ENCODE measurements around the gene PPFIA2. TPM values are rescaled to one million over a fixed set of nuclear protein-coding genes. Genes with fewer than 3 reads are reported as not detected.

Gene PPFIA2
- total RNA-seq, 2 experiments from 2014 or later = not detected

DNA sequence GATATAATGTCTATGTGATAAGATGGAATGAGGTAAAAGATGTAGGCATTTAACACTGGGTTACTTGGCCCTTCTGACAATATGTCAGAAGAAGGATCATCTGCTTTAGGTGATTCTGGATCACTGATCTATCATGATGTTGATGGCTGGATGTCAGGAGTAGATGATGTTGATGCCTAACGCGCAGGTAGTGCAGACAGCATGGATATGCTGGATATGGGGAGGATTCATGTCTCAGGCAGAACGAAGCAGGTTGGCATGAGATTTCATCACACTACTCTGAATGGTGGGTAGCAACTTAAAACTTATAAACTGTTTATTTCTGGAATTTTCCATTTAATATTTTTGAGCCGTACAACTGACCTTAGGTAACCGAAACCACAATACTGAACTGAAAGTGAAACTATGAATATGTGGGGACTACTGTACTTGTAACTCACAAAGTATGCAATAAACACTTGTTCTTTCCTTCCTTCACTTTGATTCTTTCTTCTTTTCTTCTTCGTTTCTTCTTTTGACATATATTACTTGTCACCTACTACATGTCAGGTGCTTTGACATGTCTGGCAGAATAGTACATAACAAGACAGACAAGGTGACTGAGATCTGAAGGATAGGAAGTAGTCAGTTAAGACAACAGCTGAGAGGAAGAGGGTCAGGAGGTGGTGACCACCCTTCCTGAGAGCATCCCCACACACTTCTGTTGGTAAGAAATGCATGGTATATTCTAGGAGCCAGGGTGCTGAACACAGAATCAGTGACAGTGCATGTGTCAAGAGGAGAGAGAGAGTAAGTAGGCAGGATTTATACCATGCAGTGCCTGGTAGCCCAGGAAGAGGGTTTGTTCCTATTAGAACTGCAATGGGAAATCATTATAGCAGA lies 238.8 kb downstream of the PPFIA2 start:
- Mint-ChIP-seq H3K4me3 (no peak overlapping the region), H3K27ac (no peak overlapping the region), H3K9me3 (no peaks in the 10 kb centered on the region), H3K36me3 (ENCODE audit: low read depth) (no peaks in the 10 kb centered on the region), H3K4me1 (ENCODE audit: low read depth) (no peaks in the 10 kb centered on the region), H3K27me3 (no peaks in the 10 kb centered on the region)
- Histone ChIP-seq H3K27me3 (ENCODE audit: control insufficient read depth in 1 of 2, insufficient read depth in 2 of 2, low read length in 2 of 2) (no peaks in the 10 kb centered on the region), H3K9me3 (ENCODE audit: control insufficient read depth in 1 of 2, insufficient read depth in 1 of 2, low read length in 2 of 2) (no peaks in the 10 kb centered on the region), H3K4me3 (ENCODE audit: low read length) (peak overlapping the region; percentile 3), H3K27ac (ENCODE audit: low read depth in 1 of 2, low read length in 2 of 2) (no peak overlapping the region), H3K4me1 (ENCODE audit: insufficient read depth, low read length) (no peaks in the 10 kb centered on the region), H3K36me3 (ENCODE audit: insufficient read depth, low read length) (no peaks in the 10 kb centered on the region)
- intact Hi-C loops (cut with DNase I, micrococcal nuclease) = no loop called here
- POLR2A ChIA-PET = no interaction called here
- TF ChIP-seq, protein P1, sequence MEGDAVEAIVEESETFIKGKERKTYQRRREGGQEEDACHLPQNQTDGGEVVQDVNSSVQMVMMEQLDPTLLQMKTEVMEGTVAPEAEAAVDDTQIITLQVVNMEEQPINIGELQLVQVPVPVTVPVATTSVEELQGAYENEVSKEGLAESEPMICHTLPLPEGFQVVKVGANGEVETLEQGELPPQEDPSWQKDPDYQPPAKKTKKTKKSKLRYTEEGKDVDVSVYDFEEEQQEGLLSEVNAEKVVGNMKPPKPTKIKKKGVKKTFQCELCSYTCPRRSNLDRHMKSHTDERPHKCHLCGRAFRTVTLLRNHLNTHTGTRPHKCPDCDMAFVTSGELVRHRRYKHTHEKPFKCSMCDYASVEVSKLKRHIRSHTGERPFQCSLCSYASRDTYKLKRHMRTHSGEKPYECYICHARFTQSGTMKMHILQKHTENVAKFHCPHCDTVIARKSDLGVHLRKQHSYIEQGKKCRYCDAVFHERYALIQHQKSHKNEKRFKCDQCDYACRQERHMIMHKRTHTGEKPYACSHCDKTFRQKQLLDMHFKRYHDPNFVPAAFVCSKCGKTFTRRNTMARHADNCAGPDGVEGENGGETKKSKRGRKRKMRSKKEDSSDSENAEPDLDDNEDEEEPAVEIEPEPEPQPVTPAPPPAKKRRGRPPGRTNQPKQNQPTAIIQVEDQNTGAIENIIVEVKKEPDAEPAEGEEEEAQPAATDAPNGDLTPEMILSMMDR (IDR thresholded peaks at IDR 0.05) = no peak
- CTCF ChIA-PET = no interaction called here
- ATAC-seq (ENCODE audit: poor library complexity) (no peak), DNase-seq (no peak)

DNA sequence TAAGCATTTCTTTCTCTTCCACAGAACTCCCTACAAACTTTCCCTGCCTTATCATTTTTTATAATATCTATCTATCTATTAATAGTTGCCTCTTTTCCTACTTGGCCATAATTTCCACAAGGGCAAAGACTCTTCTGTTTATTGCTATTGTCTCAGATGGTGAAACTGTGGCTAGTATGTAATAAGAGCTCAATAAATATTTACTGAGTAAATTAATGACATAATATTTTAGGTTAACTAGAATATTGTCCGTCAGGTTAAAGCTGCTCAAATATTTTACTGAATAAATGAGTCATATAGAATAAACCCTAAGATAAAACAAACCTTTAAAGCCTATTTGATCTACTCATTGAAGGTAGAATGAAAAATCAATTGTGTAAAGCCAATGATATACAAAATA lies 240.5 kb downstream of the PPFIA2 start:
- Histone ChIP-seq H3K4me3 (ENCODE audit: low read length) (no peak overlapping the region), H3K27ac (ENCODE audit: low read depth in 1 of 2, low read length in 2 of 2) (no peak overlapping the region), H3K36me3 (ENCODE audit: insufficient read depth, low read length) (no peaks in the 10 kb centered on the region), H3K4me1 (ENCODE audit: insufficient read depth, low read length) (no peaks in the 10 kb centered on the region), H3K27me3 (ENCODE audit: control insufficient read depth in 1 of 2, insufficient read depth in 2 of 2, low read length in 2 of 2) (no peaks in the 10 kb centered on the region), H3K9me3 (ENCODE audit: control insufficient read depth in 1 of 2, insufficient read depth in 1 of 2, low read length in 2 of 2) (no peaks in the 10 kb centered on the region)
- ChIA-PET POLR2A (no interaction called here), CTCF (no interaction called here)
- DNase-seq = no peak
- Mint-ChIP-seq H3K9me3 (peaks cover 4% of the 10 kb centered on the region), H3K36me3 (ENCODE audit: low read depth) (no peaks in the 10 kb centered on the region), H3K4me3 (no peak overlapping the region), H3K4me1 (ENCODE audit: low read depth) (no peaks in the 10 kb centered on the region), H3K27me3 (no peaks in the 10 kb centered on the region), H3K27ac (no peak overlapping the region)
- no peak for ATAC-seq (ENCODE audit: poor library complexity)
- TF ChIP-seq, protein P1 (IDR thresholded peaks at IDR 0.05) = no peak
- intact Hi-C loops (cut with DNase I, micrococcal nuclease) = no loop called here

DNA sequence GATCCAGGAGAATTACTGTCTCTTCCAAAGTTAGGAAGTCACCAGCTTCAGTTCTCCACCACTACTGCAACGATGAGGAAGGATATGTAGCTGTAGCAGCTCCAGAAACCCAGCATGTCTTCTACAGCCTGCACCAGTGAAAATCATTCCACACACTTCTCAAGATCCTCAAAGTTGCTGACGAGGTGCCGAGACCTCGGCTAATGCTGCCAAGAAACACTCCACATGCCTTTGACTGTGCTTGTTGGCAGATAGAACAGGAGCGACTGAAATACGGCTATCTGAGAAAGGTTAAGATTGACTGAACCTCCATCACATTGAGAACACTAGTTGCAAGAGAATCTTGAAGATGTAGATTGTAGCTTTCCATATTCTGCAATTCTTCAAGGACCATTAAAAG lies 241.9 kb downstream of the PPFIA2 start:
- H3K9me3 ChIP-seq (ENCODE audit: control insufficient read depth in 1 of 2, insufficient read depth in 1 of 2, low read length in 2 of 2) = no peaks in the 10 kb centered on the region
- DNase-seq = no peak
- no peak overlapping the region for H3K4me3 ChIP-seq (ENCODE audit: low read length)
- Mint-ChIP-seq H3K36me3 (ENCODE audit: low read depth) (no peaks in the 10 kb centered on the region), H3K27me3 (no peaks in the 10 kb centered on the region), H3K9me3 (peaks cover 4% of the 10 kb centered on the region), H3K27ac (no peak overlapping the region), H3K4me3 (no peak overlapping the region), H3K4me1 (ENCODE audit: low read depth) (no peaks in the 10 kb centered on the region)
- ChIA-PET CTCF (no interaction called here), POLR2A (no interaction called here)
- TF ChIP-seq, protein P1 (IDR thresholded peaks at IDR 0.05) = no peak
- intact Hi-C loops (cut with DNase I, micrococcal nuclease) = no loop called here
- H3K36me3 ChIP-seq (ENCODE audit: insufficient read depth, low read length) = no peaks in the 10 kb centered on the region
- no peaks in the 10 kb centered on the region for H3K27me3 ChIP-seq (ENCODE audit: control insufficient read depth in 1 of 2, insufficient read depth in 2 of 2, low read length in 2 of 2)
- H3K4me1 ChIP-seq (ENCODE audit: insufficient read depth, low read length) = no peaks in the 10 kb centered on the region
- H3K27ac ChIP-seq (ENCODE audit: low read depth in 1 of 2, low read length in 2 of 2) = no peak overlapping the region
- no peak for ATAC-seq (ENCODE audit: poor library complexity)
